Measurements from ENCODE around the gene UBE2N.

The UBE2N gene

DNA sequence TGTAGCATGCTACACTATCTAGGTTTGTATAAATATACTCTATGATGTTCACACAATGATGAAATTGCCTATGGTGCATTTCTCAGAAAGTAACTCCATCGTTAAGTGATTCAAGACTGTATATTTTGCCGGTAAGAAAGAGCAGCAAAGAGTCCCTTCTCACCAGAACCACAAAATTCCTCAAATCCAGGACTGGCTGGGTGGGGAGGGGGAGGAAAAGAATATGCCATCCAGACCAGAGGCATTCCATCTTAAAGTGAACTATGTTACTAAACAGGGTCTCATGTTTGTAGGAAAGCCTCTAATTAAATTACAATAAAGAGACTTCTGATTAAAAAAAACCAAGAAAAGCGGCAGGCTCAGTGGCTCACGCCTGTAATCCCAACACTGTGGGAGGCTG is 11.5 kb downstream of the UBE2N start:
- TF ChIP-seq, protein P1, sequence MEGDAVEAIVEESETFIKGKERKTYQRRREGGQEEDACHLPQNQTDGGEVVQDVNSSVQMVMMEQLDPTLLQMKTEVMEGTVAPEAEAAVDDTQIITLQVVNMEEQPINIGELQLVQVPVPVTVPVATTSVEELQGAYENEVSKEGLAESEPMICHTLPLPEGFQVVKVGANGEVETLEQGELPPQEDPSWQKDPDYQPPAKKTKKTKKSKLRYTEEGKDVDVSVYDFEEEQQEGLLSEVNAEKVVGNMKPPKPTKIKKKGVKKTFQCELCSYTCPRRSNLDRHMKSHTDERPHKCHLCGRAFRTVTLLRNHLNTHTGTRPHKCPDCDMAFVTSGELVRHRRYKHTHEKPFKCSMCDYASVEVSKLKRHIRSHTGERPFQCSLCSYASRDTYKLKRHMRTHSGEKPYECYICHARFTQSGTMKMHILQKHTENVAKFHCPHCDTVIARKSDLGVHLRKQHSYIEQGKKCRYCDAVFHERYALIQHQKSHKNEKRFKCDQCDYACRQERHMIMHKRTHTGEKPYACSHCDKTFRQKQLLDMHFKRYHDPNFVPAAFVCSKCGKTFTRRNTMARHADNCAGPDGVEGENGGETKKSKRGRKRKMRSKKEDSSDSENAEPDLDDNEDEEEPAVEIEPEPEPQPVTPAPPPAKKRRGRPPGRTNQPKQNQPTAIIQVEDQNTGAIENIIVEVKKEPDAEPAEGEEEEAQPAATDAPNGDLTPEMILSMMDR (conservative IDR thresholded peaks at IDR 0.05; ENCODE audit: low read length), result no peak
- H3K4me3 ChIP-seq (ENCODE audit: low read length), result no peak overlapping the region
- DNase-seq (ENCODE audit: low read depth), result no peak

DNA sequence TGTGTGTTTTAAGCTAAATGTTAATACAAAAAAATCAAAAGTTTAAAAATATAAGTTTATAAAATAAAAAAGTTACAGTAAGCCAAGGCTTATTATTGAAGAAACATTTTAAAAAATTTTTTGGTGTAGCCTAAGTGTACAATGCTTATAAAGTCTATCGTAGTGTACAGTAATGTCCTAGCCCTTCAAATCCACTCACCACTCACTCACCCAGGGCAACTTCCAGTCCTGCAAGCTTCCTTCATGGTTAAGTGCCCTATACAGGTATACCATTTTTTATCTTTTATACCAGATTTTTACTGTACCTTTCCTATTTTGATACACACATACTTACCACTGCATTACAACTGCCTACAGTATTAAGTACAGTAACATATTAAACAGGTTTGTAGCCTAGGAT is 11.9 kb downstream of the UBE2N start:
- no peak for DNase-seq (ENCODE audit: low read depth)
- no peak overlapping the region for H3K4me3 ChIP-seq (ENCODE audit: low read length)
- TF ChIP-seq, protein P1 (conservative IDR thresholded peaks at IDR 0.05; ENCODE audit: low read length), result no peak

DNA sequence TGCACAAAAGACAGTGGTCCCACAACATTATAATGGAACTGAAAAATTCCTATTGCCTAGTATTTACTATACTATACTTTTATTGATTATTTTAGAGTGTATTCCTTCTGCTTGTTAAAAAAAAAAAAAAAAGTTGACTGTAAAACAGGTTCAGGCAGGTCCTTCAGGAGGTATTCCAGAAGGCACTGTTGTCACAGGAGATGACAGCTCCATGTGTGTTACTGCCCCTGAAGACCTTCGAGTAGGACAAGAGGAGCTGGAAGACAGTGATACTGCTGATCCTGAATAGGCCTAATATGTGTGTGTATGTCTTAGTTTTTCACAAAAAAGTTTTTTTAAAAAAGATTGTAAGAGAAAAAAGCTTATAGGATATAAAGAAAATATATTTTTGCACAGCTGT is 12.3 kb downstream of the UBE2N start:
- no peak overlapping the region for H3K4me3 ChIP-seq (ENCODE audit: low read length)
- TF ChIP-seq, protein P1 (conservative IDR thresholded peaks at IDR 0.05; ENCODE audit: low read length), result no peak
- DNase-seq (ENCODE audit: low read depth), result no peak

DNA sequence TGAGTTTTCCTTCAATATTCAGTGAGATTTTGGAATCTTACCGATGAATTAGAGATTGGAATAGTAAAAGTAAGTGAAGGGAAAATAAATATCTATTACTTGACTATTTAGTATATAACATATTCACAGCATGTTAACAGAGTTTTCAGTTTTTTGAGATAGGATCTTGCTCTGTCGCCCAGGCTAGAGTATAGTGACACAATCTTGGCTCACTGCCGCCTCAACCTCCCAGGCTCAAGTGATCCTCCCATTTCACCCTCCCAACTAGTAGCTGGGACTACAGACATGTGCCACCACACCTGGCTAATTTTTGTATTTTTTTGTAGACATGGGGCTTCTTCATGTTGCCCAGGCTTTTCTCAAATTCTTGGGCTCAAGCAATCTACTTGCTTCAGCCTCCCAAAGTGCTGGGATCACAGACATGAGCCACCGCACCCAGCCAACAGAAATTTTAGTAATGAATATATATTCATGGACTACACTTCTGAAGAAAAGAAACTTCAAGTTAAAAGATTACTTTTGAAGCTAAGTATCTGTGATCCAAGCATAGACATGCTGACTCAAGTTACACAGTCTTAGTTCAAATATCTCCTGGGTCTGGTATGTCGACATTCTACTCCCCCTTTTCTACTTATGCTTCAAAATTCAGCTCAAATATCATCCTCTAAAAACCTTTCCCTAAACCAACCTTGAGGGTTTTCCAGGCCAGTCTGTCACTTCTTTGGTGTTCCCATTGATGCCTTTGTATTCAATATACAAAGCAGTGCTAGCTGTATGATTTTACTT is 13.8 kb downstream of the UBE2N start:
- TF ChIP-seq, protein P1 (conservative IDR thresholded peaks at IDR 0.05; ENCODE audit: low read length), result no peak
- no peak overlapping the region for H3K4me3 ChIP-seq (ENCODE audit: low read length)
- DNase-seq (ENCODE audit: low read depth), result peak; percentile 59

DNA sequence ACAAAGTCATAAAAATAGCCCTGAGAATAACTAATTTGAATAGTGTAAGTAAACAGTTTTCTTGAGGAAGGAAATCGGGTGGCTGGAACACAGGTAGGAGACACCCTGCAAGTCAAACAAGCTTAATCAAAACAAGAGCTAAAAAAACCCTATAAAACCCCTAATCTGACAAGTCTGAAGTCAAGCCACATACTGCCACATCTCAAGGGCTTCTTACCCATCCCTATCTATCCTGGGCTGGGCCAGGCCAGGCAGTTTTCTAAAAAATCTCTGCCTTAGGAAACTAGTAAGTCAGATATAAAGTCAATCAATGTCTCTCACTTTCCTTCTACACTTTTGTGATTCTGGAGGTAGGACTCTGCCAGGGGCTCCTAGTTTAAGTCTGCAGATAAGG is 15.3 kb downstream of the UBE2N start:
- no peak for DNase-seq (ENCODE audit: low read depth)
- TF ChIP-seq, protein P1 (conservative IDR thresholded peaks at IDR 0.05; ENCODE audit: low read length), result no peak
- no peak overlapping the region for H3K4me3 ChIP-seq (ENCODE audit: low read length)

DNA sequence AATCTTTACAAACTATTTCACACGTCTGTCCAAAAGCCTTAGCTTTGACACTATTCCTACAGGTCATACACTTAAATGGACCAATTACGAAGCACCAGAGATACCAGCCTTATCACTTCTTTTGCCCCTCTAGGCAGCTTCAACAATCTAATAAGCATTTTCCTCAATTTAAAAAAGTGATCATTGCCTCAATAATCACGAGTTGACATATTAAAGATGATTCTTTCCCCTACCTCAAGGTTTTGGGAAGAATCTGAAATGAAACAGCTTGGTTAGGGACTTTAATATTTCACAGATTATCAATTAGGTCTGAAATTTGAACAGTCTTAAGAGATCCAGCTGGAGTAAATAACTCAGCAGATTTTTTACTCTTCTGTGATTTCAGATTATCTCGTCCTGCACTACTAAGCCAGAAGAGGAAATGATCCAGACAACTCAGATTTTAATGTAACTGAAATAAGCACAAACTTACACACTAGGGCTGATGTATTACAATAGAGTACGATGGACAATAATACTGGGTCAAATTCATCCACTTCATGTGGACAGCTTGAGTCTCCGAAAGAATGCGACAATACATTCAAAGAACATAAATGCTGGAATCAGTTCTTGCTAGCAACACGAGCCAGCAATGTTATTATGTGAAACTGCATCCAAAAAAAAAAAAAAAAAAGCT is 15.9 kb downstream of the UBE2N start:
- no peak overlapping the region for H3K4me3 ChIP-seq (ENCODE audit: low read length)
- TF ChIP-seq, protein P1 (conservative IDR thresholded peaks at IDR 0.05; ENCODE audit: low read length), result no peak
- no peak for DNase-seq (ENCODE audit: low read depth)

DNA sequence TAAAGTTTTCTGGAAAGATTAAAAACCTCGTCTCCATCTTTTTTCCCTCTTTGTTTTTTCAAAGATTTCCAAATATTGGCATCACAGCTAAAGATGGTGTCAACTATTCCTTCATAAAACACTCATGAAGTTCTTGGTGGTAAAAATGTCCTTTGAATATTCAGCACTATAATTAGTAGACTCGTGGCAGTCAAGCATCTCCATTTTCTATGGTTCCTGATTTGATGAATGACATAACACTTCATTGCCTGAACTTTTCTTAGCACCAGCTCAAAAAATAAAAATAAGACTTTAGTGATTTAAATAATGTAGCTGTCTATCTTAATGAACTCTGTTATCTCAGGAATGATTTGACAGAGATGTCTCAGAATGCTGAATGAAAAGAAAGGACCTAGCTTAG is 19.7 kb downstream of the UBE2N start:
- no peak overlapping the region for H3K4me3 ChIP-seq (ENCODE audit: low read length)
- DNase-seq (ENCODE audit: low read depth), result no peak
- TF ChIP-seq, protein P1 (conservative IDR thresholded peaks at IDR 0.05; ENCODE audit: low read length), result no peak
